Measurements from ENCODE around the gene OR6V1. TPM values are rescaled to one million over a fixed set of nuclear protein-coding genes. Genes with fewer than 3 reads are reported as not detected.

The OR6V1 gene
- total RNA-seq (not detected), polyA plus RNA-seq (ENCODE audit: insufficient read depth in 1 of 8, insufficient read length in 8 of 8, low replicate concordance in 1 of 8) (not detected)
- long read RNA-seq, donor 1: 0 reads
- long read RNA-seq, donor 2: 0 reads
- long read RNA-seq, donor 3: 0 reads
- long read RNA-seq, donor 4, partial matches to known transcripts: 0 of 1 reads
- long read RNA-seq, donor 4, other reads (novel, unspliced or antisense): 0 of 1 reads
- long read RNA-seq, donor 5: 0 reads
- long read RNA-seq, donor 6: 0 reads
- long read RNA-seq, donor 7: 0 reads
- long read RNA-seq, donor 8: 0 reads
- long read RNA-seq, donor 9, partial matches to known transcripts: 0 of 1 reads
- long read RNA-seq, donor 9, other reads (novel, unspliced or antisense): 0 of 1 reads
- long read RNA-seq, donor 10: 0 reads
- long read RNA-seq, donor 11: 0 reads

GRCh38 chr7:143052041-143052440, at the start of gene OR6V1:
OR6V1 (plus strand) TSS chr7:143052341; CDS start chr7:143052341, 0 bp downstream.
- WGBS (ENCODE audit: insufficient coverage): 92% methylated on average over 4 of the region's 4 CpGs
- H3K27me3 ChIP-seq (ENCODE audit: control insufficient read depth, insufficient read depth, low read length): no peaks in the 10 kb centered on the region
- no peak within 1 kb of the TSS for H3K4me3 ChIP-seq (ENCODE audit: low read length)
- no peaks in the 10 kb centered on the region for H3K36me3 ChIP-seq (ENCODE audit: control insufficient read depth, insufficient read depth, low read length)
- H3K4me1 ChIP-seq (ENCODE audit: control insufficient read depth, insufficient read depth, low read length): peaks cover 9% of the 10 kb centered on the region
- peaks cover 3% of the 10 kb centered on the region for H3K9me3 ChIP-seq (replicated peaks; ENCODE audit: control insufficient read depth, low read depth, low read length)
- DNase-seq: no peak
- H3K27ac ChIP-seq (ENCODE audit: low read length): no peak within 1 kb of the TSS

- H3K27ac ChIP-seq (ENCODE audit: low read length): no peak overlapping the region
- no peak overlapping the region for H3K4me3 ChIP-seq (ENCODE audit: low read length)
- H3K27me3 ChIP-seq (ENCODE audit: control insufficient read depth, insufficient read depth, low read length): no peaks in the 10 kb centered on the region
- no peaks in the 10 kb centered on the region for H3K36me3 ChIP-seq (ENCODE audit: control insufficient read depth, insufficient read depth, low read length)
- no peak for DNase-seq
- no peaks in the 10 kb centered on the region for H3K4me1 ChIP-seq (ENCODE audit: control insufficient read depth, insufficient read depth, low read length)
- H3K9me3 ChIP-seq (replicated peaks; ENCODE audit: control insufficient read depth, low read depth, low read length): no peaks in the 10 kb centered on the region
- WGBS (ENCODE audit: insufficient coverage): 87% methylated on average over 5 of the region's 5 CpGs
These were observed 49.2 kb upstream of the OR6V1 start for GRCh38 chr7:143002898-143003297.

GRCh38 chr7:143003393-143004051, 48.6 kb upstream of the OR6V1 start:
- no peak overlapping the region for H3K27ac ChIP-seq (ENCODE audit: low read length)
- 60% methylated on average over 1 of the region's 6 CpGs for WGBS (ENCODE audit: insufficient coverage)
- no peaks in the 10 kb centered on the region for H3K4me1 ChIP-seq (ENCODE audit: control insufficient read depth, insufficient read depth, low read length)
- DNase-seq: peak; percentile 43
- no peaks in the 10 kb centered on the region for H3K27me3 ChIP-seq (ENCODE audit: control insufficient read depth, insufficient read depth, low read length)
- no peak overlapping the region for H3K4me3 ChIP-seq (ENCODE audit: low read length)
- H3K9me3 ChIP-seq (replicated peaks; ENCODE audit: control insufficient read depth, low read depth, low read length): no peaks in the 10 kb centered on the region
- no peaks in the 10 kb centered on the region for H3K36me3 ChIP-seq (ENCODE audit: control insufficient read depth, insufficient read depth, low read length)

- no peaks in the 10 kb centered on the region for H3K4me1 ChIP-seq (ENCODE audit: control insufficient read depth, insufficient read depth, low read length)
- H3K27ac ChIP-seq (ENCODE audit: low read length): no peak overlapping the region
- no peaks in the 10 kb centered on the region for H3K36me3 ChIP-seq (ENCODE audit: control insufficient read depth, insufficient read depth, low read length)
- H3K4me3 ChIP-seq (ENCODE audit: low read length): no peak overlapping the region
- no peaks in the 10 kb centered on the region for H3K27me3 ChIP-seq (ENCODE audit: control insufficient read depth, insufficient read depth, low read length)
- no peak for DNase-seq
- no CpG with 5 or more reads among the region's 6 CpGs for WGBS (ENCODE audit: insufficient coverage)
- H3K9me3 ChIP-seq (replicated peaks; ENCODE audit: control insufficient read depth, low read depth, low read length): no peaks in the 10 kb centered on the region
These were observed 46.4 kb upstream of the OR6V1 start for GRCh38 chr7:143005632-143006260.

GRCh38 chr7:143008007-143008901, 43.9 kb upstream of the OR6V1 start:
- peak; percentile 75 for DNase-seq
- no peaks in the 10 kb centered on the region for H3K36me3 ChIP-seq (ENCODE audit: control insufficient read depth, insufficient read depth, low read length)

GRCh38 chr7:143012001-143012400, 40.1 kb upstream of the OR6V1 start:
- H3K27me3 ChIP-seq (ENCODE audit: control insufficient read depth, insufficient read depth, low read length): no peaks in the 10 kb centered on the region
- H3K9me3 ChIP-seq (replicated peaks; ENCODE audit: control insufficient read depth, low read depth, low read length): no peaks in the 10 kb centered on the region
- H3K27ac ChIP-seq (ENCODE audit: low read length): no peak overlapping the region
- 75% methylated on average over 3 of the region's 7 CpGs for WGBS (ENCODE audit: insufficient coverage)
- no peaks in the 10 kb centered on the region for H3K36me3 ChIP-seq (ENCODE audit: control insufficient read depth, insufficient read depth, low read length)
- H3K4me3 ChIP-seq (ENCODE audit: low read length): no peak overlapping the region
- DNase-seq: peak; percentile 12
- peaks cover 12% of the 10 kb centered on the region for H3K4me1 ChIP-seq (ENCODE audit: control insufficient read depth, insufficient read depth, low read length)

More at GRCh38 chr7:143008007-143008901, 43.9 kb upstream of the OR6V1 start:
- Histone ChIP-seq H3K27ac (ENCODE audit: low read length) (no peak overlapping the region), H3K4me1 (ENCODE audit: control insufficient read depth, insufficient read depth, low read length) (peaks cover 4% of the 10 kb centered on the region), H3K4me3 (ENCODE audit: low read length) (no peak overlapping the region), H3K27me3 (ENCODE audit: control insufficient read depth, insufficient read depth, low read length) (no peaks in the 10 kb centered on the region), H3K9me3 (replicated peaks; ENCODE audit: control insufficient read depth, low read depth, low read length) (no peaks in the 10 kb centered on the region)
- 37% methylated on average over 14 of the region's 24 CpGs for WGBS (ENCODE audit: insufficient coverage)

GRCh38 chr7:143012409-143012808, 39.7 kb upstream of the OR6V1 start:
- no peaks in the 10 kb centered on the region for H3K36me3 ChIP-seq (ENCODE audit: control insufficient read depth, insufficient read depth, low read length)
- no peak overlapping the region for H3K4me3 ChIP-seq (ENCODE audit: low read length)
- no peaks in the 10 kb centered on the region for H3K27me3 ChIP-seq (ENCODE audit: control insufficient read depth, insufficient read depth, low read length)
- no peak overlapping the region for H3K27ac ChIP-seq (ENCODE audit: low read length)
- 77% methylated on average over 4 of the region's 4 CpGs for WGBS (ENCODE audit: insufficient coverage)
- no peaks in the 10 kb centered on the region for H3K9me3 ChIP-seq (replicated peaks; ENCODE audit: control insufficient read depth, low read depth, low read length)
- peaks cover 14% of the 10 kb centered on the region for H3K4me1 ChIP-seq (ENCODE audit: control insufficient read depth, insufficient read depth, low read length)
- DNase-seq: no peak

GRCh38 chr7:143013473-143013872, 38.7 kb upstream of the OR6V1 start:
- no peak overlapping the region for H3K4me3 ChIP-seq (ENCODE audit: low read length)
- DNase-seq: no peak
- H3K27me3 ChIP-seq (ENCODE audit: control insufficient read depth, insufficient read depth, low read length): no peaks in the 10 kb centered on the region
- WGBS (ENCODE audit: insufficient coverage): 77% methylated on average over 1 of the region's 1 CpG
- H3K4me1 ChIP-seq (ENCODE audit: control insufficient read depth, insufficient read depth, low read length): peaks cover 14% of the 10 kb centered on the region
- H3K9me3 ChIP-seq (replicated peaks; ENCODE audit: control insufficient read depth, low read depth, low read length): no peaks in the 10 kb centered on the region
- no peaks in the 10 kb centered on the region for H3K36me3 ChIP-seq (ENCODE audit: control insufficient read depth, insufficient read depth, low read length)
- peak overlapping the region; percentile 23 for H3K27ac ChIP-seq (ENCODE audit: low read length)

- H3K27me3 ChIP-seq (ENCODE audit: control insufficient read depth, insufficient read depth, low read length): no peaks in the 10 kb centered on the region
- whole genome bisulfite sequencing (ENCODE audit: insufficient coverage): 37% methylated on average over 2 of the region's 5 CpGs
- no peaks in the 10 kb centered on the region for H3K9me3 ChIP-seq (replicated peaks; ENCODE audit: control insufficient read depth, low read depth, low read length)
- DNase-seq: peak; percentile 87
- peak overlapping the region; percentile 42 for H3K27ac ChIP-seq (ENCODE audit: low read length)
- no peaks in the 10 kb centered on the region for H3K36me3 ChIP-seq (ENCODE audit: control insufficient read depth, insufficient read depth, low read length)
- no peak overlapping the region for H3K4me3 ChIP-seq (ENCODE audit: low read length)
- H3K4me1 ChIP-seq (ENCODE audit: control insufficient read depth, insufficient read depth, low read length): peaks cover 14% of the 10 kb centered on the region
These were observed 38.2 kb upstream of the OR6V1 start for GRCh38 chr7:143013893-143014292.
